Liver (tissue), 9 donors: ENCODE data around the gene TTF1. TPM values are rescaled to one million over a fixed set of nuclear protein-coding genes. Genes with fewer than 3 reads are reported as not detected.

ENCODE experiments used
- DNase-seq: peaks from one replicate; pipeline ENCODE4 v3.0.0-alpha.2; 2017; ENCODE audit warnings: low spot score
- H3K27ac ChIP-seq, 2 donors: one replicate each; pipeline ENCODE4 v1.7.0; 2013; ENCODE audit warnings: inconsistent platforms in 2 of 2, low read length in 2 of 2, control low read depth in 1 of 2, low read depth in 1 of 2, mild to moderate bottlenecking in 1 of 2
- H3K27me3 ChIP-seq, 4 donors: one replicate each; pipeline versions ENCODE4 v1.6.1 to v1.7.0; 2013; ENCODE audit warnings: low read length in 3 of 4, inconsistent platforms in 1 of 4, mild to moderate bottlenecking in 1 of 4, moderate library complexity in 1 of 4; ENCODE audit not compliant: control insufficient read depth in 4 of 4, insufficient read depth in 4 of 4
- H3K36me3 ChIP-seq, 4 donors: one replicate each; pipeline versions ENCODE4 v1.6.1 to v1.7.0; 2013; ENCODE audit warnings: low read length in 3 of 4, mild to moderate bottlenecking in 3 of 4, low read depth in 1 of 4, moderate library complexity in 1 of 4; ENCODE audit not compliant: control insufficient read depth in 4 of 4, insufficient read depth in 3 of 4
- H3K4me1 ChIP-seq, 4 donors: one replicate each; pipeline versions ENCODE4 v1.6.1 to v1.7.0; 2013; ENCODE audit warnings: low read length in 3 of 4, mild to moderate bottlenecking in 3 of 4, moderate library complexity in 1 of 4; ENCODE audit not compliant: control insufficient read depth in 4 of 4, insufficient read depth in 4 of 4
- H3K4me3 ChIP-seq, 3 donors: one replicate each; pipeline versions ENCODE4 v1.6.1 to v1.7.0; 2013; ENCODE audit warnings: low read length in 3 of 3, control low read depth in 1 of 3, low read depth in 1 of 3, mild to moderate bottlenecking in 1 of 3
- H3K9ac ChIP-seq, 2 donors: one replicate each; pipeline ENCODE4 v1.7.0; 2013; ENCODE audit warnings: low read length in 2 of 2, mild to moderate bottlenecking in 2 of 2, moderate library complexity in 2 of 2, control low read depth in 1 of 2, low read depth in 1 of 2
- H3K9me3 ChIP-seq, 4 donors: one replicate each; pipeline versions ENCODE4 v1.6.1 to v1.7.0; 2013; ENCODE audit warnings: low read length in 3 of 4; ENCODE audit not compliant: control insufficient read depth in 4 of 4
- ATF3 ChIP-seq: IDR thresholded peaks from 2 replicates; pipeline ENCODE4 v1.6.1; 2016; ENCODE audit warnings: antibody characterized with exemption
- CTCF ChIP-seq: fragments of 150-350 bp; IDR thresholded peaks from 2 replicates; pipeline ENCODE4 v1.5.1; 2017; ENCODE audit warnings: improper control_type of control experiment, low read depth, low read length; ENCODE audit not compliant: missing input control
- FOXA1 ChIP-seq: IDR thresholded peaks from 2 replicates; pipeline ENCODE4 v1.6.1; 2016; ENCODE audit warnings: antibody characterized with exemption
- FOXA2 ChIP-seq: IDR thresholded peaks from 2 replicates; pipeline ENCODE4 v1.6.1; 2016; ENCODE audit warnings: antibody characterized with exemption
- GABPA ChIP-seq, 2 donors: IDR thresholded peaks in 1 of 2; conservative IDR thresholded peaks in 1 of 2; 2 replicates each; pipeline ENCODE4 v1.6.1; 2016; ENCODE audit warnings: antibody characterized with exemption in 2 of 2, mild to moderate bottlenecking in 1 of 2, moderate library complexity in 1 of 2
- HNF4A ChIP-seq, 2 donors: conservative IDR thresholded peaks; 2 replicates each; pipeline ENCODE4 v1.6.1; 2016; ENCODE audit warnings: antibody characterized with exemption in 2 of 2, mild to moderate bottlenecking in 2 of 2
- HNF4G ChIP-seq: IDR thresholded peaks from 2 replicates; pipeline ENCODE4 v1.6.1; 2016; ENCODE audit warnings: antibody characterized with exemption
- JUND ChIP-seq, 2 donors: IDR thresholded peaks; 2 replicates each; pipeline ENCODE4 v1.6.1; 2016; ENCODE audit warnings: antibody characterized with exemption in 2 of 2
- MAX ChIP-seq: IDR thresholded peaks from 2 replicates; pipeline ENCODE4 v1.6.1; 2016; ENCODE audit warnings: antibody characterized with exemption
- NR2F2 ChIP-seq: IDR thresholded peaks from 2 replicates; pipeline ENCODE4 v1.6.1; 2016; ENCODE audit warnings: antibody characterized with exemption
- RAD21 ChIP-seq, 2 donors: IDR thresholded peaks; 2 replicates each; pipeline ENCODE4 v1.6.1; 2016; ENCODE audit warnings: antibody characterized with exemption in 2 of 2, mild to moderate bottlenecking in 2 of 2
- REST ChIP-seq: IDR thresholded peaks from 2 replicates; pipeline ENCODE4 v1.6.1; 2016; ENCODE audit warnings: antibody characterized with exemption, mild to moderate bottlenecking
- RXRA ChIP-seq, 2 donors: IDR thresholded peaks; 2 replicates each; pipeline ENCODE4 v1.6.1; 2017 to 2018; ENCODE audit warnings: antibody characterized with exemption in 2 of 2, mild to moderate bottlenecking in 1 of 2
- SP1 ChIP-seq: IDR thresholded peaks from 2 replicates; pipeline ENCODE4 v1.6.1; 2018; ENCODE audit warnings: antibody characterized with exemption, mild to moderate bottlenecking
- TAF1 ChIP-seq: conservative IDR thresholded peaks from 2 replicates; pipeline ENCODE4 v1.6.1; 2016; ENCODE audit warnings: antibody characterized with exemption, mild to moderate bottlenecking
- YY1 ChIP-seq: IDR thresholded peaks from 2 replicates; pipeline ENCODE4 v1.6.1; 2016; ENCODE audit warnings: antibody characterized with exemption, mild to moderate bottlenecking
- ZBTB33 ChIP-seq: IDR thresholded peaks from 2 replicates; pipeline ENCODE4 v1.6.1; 2016; ENCODE audit warnings: antibody characterized with exemption
- WGBS: extraction: QIAGEN DNeasy Blood & Tissue Kit; methylation state at CpG from one replicate; pipeline ENCODE4 v1.1.7; 2013; 5-methylcytosine and 5-hydroxymethylcytosine counted together
- polyA plus RNA-seq, 2 donors: library from polyadenylated mRNA; stranded (reverse) in 1 of 2; unstranded in 1 of 2; fragments of 200-250 nt in 1 of 2; fragments of >200 nt in 1 of 2; fragmentation: Nextera tagmentation in 1 of 2; extraction: Ambion mirVana in 1 of 2; gene quantifications; one replicate each; pipeline versions ENCODE4 v1.2.1 to v1.2.3, GENCODE V29; 2013 to 2015
- total RNA-seq, 2 donors: library from RNA; depleted of rRNA; stranded (reverse); fragments of >200 nt; gene quantifications; one replicate each; pipeline ENCODE4 v1.2.3, GENCODE V29; 2014
- donor health status: healthy.
- donor health status: healthy.
- donor health status: healthy.
- donor health status: healthy.
- donor health status: healthy.

TTF1 gene
- total and polyA plus RNA-seq, 4 donors = 1.9 to 6.1 (median 2.6) TPM

- H3K27me3 ChIP-seq = no peaks in the 10 kb centered on the region
- DNase-seq = no peak
- H3K9ac ChIP-seq = no peak overlapping the region
- 67% methylated on average over 3 of the region's 3 CpGs for WGBS
- no peak for TF ChIP-seq GABPA (IDR thresholded peaks at IDR 0.05 in 1 of 2, conservative IDR thresholded peaks at IDR 0.05 in 1 of 2)
- no peak for TF ChIP-seq NR2F2
- no peak for TF ChIP-seq HNF4G
- TF ChIP-seq YY1 = no peak
- TF ChIP-seq FOXA1 = no peak
- TF ChIP-seq CTCF = no peak
- no peak for TF ChIP-seq RAD21 (IDR thresholded peaks at IDR 0.05)
- no peak for TF ChIP-seq HNF4A (conservative IDR thresholded peaks at IDR 0.05)
- H3K36me3 ChIP-seq = peaks cover 8 to 43% (median 26%) of the 10 kb centered on the region in 4 donors
- peak overlapping the region; percentile 4 to 16 for H3K27ac ChIP-seq
- H3K4me1 ChIP-seq = peaks cover 0 to 34% (median 33%) of the 10 kb centered on the region in 4 donors
- no peak overlapping the region for H3K4me3 ChIP-seq
- H3K9me3 ChIP-seq = no peaks in the 10 kb centered on the region
These were observed 55.1 kb downstream of the TTF1 start for GRCh38 chr9:132351404-132352045.

- Histone ChIP-seq H3K4me1 (peaks cover 0 to 34% (median 33%) of the 10 kb centered on the region in 4 donors), H3K27ac (peak overlapping the region; percentile 4 to 16), H3K36me3 (peaks cover 8 to 50% (median 32%) of the 10 kb centered on the region in 4 donors), H3K9me3 (no peaks in the 10 kb centered on the region), H3K27me3 (no peaks in the 10 kb centered on the region), H3K4me3 (peak overlapping the region in 2 of 3 donors; percentile 8 to 17), H3K9ac (peak overlapping the region in 1 of 2 donors; percentile 23)
- no peak for DNase-seq
- WGBS = 45% methylated on average over 6 of the region's 6 CpGs
- TF ChIP-seq ZBTB33 = no peak
- TF ChIP-seq RAD21 (IDR thresholded peaks at IDR 0.05) = no peak
- TF ChIP-seq YY1 = no peak
- TF ChIP-seq ATF3 = no peak
- no peak for TF ChIP-seq REST
- no peak for TF ChIP-seq NR2F2
- TF ChIP-seq FOXA2 = no peak
- TF ChIP-seq HNF4G = no peak
- no peak for TF ChIP-seq MAX
- TF ChIP-seq RXRA (IDR thresholded peaks at IDR 0.05) = no peak
- TF ChIP-seq SP1 = no peak
- no peak for TF ChIP-seq JUND (IDR thresholded peaks at IDR 0.05)
- no peak for TF ChIP-seq GABPA (IDR thresholded peaks at IDR 0.05 in 1 of 2, conservative IDR thresholded peaks at IDR 0.05 in 1 of 2)
- TF ChIP-seq TAF1 = no peak
- no peak for TF ChIP-seq HNF4A (conservative IDR thresholded peaks at IDR 0.05)
- no peak for TF ChIP-seq FOXA1
- TF ChIP-seq CTCF = no peak
These were observed 55.8 kb downstream of the TTF1 start for GRCh38 chr9:132350861-132351315.
